ENCODE measurements around the gene MAPK10.

- TF ChIP-seq POLR2AphosphoS5 (IDR thresholded peaks at IDR 0.05; ENCODE audit: low read depth, low read length) = no peak
- no peak for TF ChIP-seq POLR2A (IDR thresholded peaks at IDR 0.05; ENCODE audit: low read depth, low read length)
- no peak for TF ChIP-seq TAF1 (IDR thresholded peaks at IDR 0.05; ENCODE audit: borderline replicate concordance, low read depth, low read length)
Observed at GRCh38 chr4:86181585-86181984, 178.3 kb downstream of the MAPK10 start.

All from GM12892 (cell line).